ENCODE results near the gene PHAF1. TPM values are rescaled to one million over a fixed set of nuclear protein-coding genes. Genes with fewer than 3 reads are reported as not detected.
"Not testable (repeated sequence)": the region's sequence is repeated elsewhere in the genome, so short reads cannot be mapped to it uniquely, and the experiment has no call there.

The PHAF1 gene
- polyA plus RNA-seq, 2 donors = 8.8 to 9.9 TPM

- no peaks in the 10 kb centered on the region for H3K27me3 ChIP-seq (ENCODE audit: control insufficient read depth in 1 of 2, insufficient read depth in 2 of 2, low read length in 2 of 2)
- peaks cover 0 to 3% of the 10 kb centered on the region in 2 donors for H3K4me1 ChIP-seq (ENCODE audit: control insufficient read depth in 2 of 2, insufficient read depth in 2 of 2, low read length in 1 of 2)
- no peaks in the 10 kb centered on the region for H3K9me3 ChIP-seq (ENCODE audit: control insufficient read depth in 2 of 2, insufficient read depth in 1 of 2, low read depth in 1 of 2, low read length in 1 of 2)
- no peak overlapping the region for H3K27ac ChIP-seq (ENCODE audit: low read depth in 2 of 2, low read length in 1 of 2)
- no peak overlapping the region for H3K4me3 ChIP-seq (ENCODE audit: low read depth in 1 of 2, low read length in 2 of 2)
- H3K36me3 ChIP-seq (ENCODE audit: control insufficient read depth in 2 of 2, insufficient read depth in 2 of 2, low read length in 1 of 2) = peaks cover 0 to 4% of the 10 kb centered on the region in 2 donors
- 76 to 80% methylated on average over 2 of the region's 2 CpGs for WGBS, 2 donors
Observed at GRCh38 chr16:67114793-67115192, 5.1 kb downstream of the PHAF1 start.

- Histone ChIP-seq H3K27ac (ENCODE audit: low read depth in 2 of 2, low read length in 1 of 2) (no peak overlapping the region), H3K9me3 (ENCODE audit: control insufficient read depth in 2 of 2, insufficient read depth in 1 of 2, low read depth in 1 of 2, low read length in 1 of 2) (no peaks in the 10 kb centered on the region), H3K27me3 (ENCODE audit: control insufficient read depth in 1 of 2, insufficient read depth in 2 of 2, low read length in 2 of 2) (no peaks in the 10 kb centered on the region), H3K4me3 (ENCODE audit: low read depth in 1 of 2, low read length in 2 of 2) (no peak overlapping the region), H3K36me3 (ENCODE audit: control insufficient read depth in 2 of 2, insufficient read depth in 2 of 2, low read length in 1 of 2) (peaks cover 4 to 6% of the 10 kb centered on the region in 2 donors), H3K4me1 (ENCODE audit: control insufficient read depth in 2 of 2, insufficient read depth in 2 of 2, low read length in 1 of 2) (peaks cover 0 to 3% of the 10 kb centered on the region in 2 donors)
- WGBS, 2 donors = 75 to 78% methylated on average over 7 of the region's 7 CpGs
Observed at GRCh38 chr16:67115639-67116038, 5.9 kb downstream of the PHAF1 start.

GRCh38 chr16:67116388-67117311, 6.9 kb downstream of the PHAF1 start:
- Histone ChIP-seq H3K4me1 (ENCODE audit: control insufficient read depth in 2 of 2, insufficient read depth in 2 of 2, low read length in 1 of 2) (peaks cover 0 to 3% of the 10 kb centered on the region in 2 donors), H3K27ac (ENCODE audit: low read depth in 2 of 2, low read length in 1 of 2) (no peak overlapping the region), H3K4me3 (ENCODE audit: low read depth in 1 of 2, low read length in 2 of 2) (no peak overlapping the region), H3K36me3 (ENCODE audit: control insufficient read depth in 2 of 2, insufficient read depth in 2 of 2, low read length in 1 of 2) (peaks cover 6 to 7% of the 10 kb centered on the region in 2 donors), H3K9me3 (ENCODE audit: control insufficient read depth in 2 of 2, insufficient read depth in 1 of 2, low read depth in 1 of 2, low read length in 1 of 2) (no peaks in the 10 kb centered on the region), H3K27me3 (ENCODE audit: control insufficient read depth in 1 of 2, insufficient read depth in 2 of 2, low read length in 2 of 2) (no peaks in the 10 kb centered on the region)
- 83 to 88% methylated on average over 13 of the region's 13 CpGs for WGBS, 2 donors

GRCh38 chr16:67117716-67118115, 8.0 kb downstream of the PHAF1 start:
- Histone ChIP-seq H3K9me3 (ENCODE audit: control insufficient read depth in 2 of 2, insufficient read depth in 1 of 2, low read depth in 1 of 2, low read length in 1 of 2) (no peaks in the 10 kb centered on the region), H3K4me3 (ENCODE audit: low read depth in 1 of 2, low read length in 2 of 2) (no peak overlapping the region)
- WGBS, 2 donors = 95 to 98% methylated on average over 9 of the region's 9 CpGs

GRCh38 chr16:67120025-67120424, 10.3 kb downstream of the PHAF1 start:
- peaks cover 8 to 12% of the 10 kb centered on the region in 2 donors for H3K36me3 ChIP-seq (ENCODE audit: control insufficient read depth in 2 of 2, insufficient read depth in 2 of 2, low read length in 1 of 2)

More at GRCh38 chr16:67117716-67118115, 8.0 kb downstream of the PHAF1 start:
- H3K27me3 ChIP-seq (ENCODE audit: control insufficient read depth in 1 of 2, insufficient read depth in 2 of 2, low read length in 2 of 2) = no peaks in the 10 kb centered on the region
- peaks cover 6 to 8% of the 10 kb centered on the region in 2 donors for H3K36me3 ChIP-seq (ENCODE audit: control insufficient read depth in 2 of 2, insufficient read depth in 2 of 2, low read length in 1 of 2)
- peaks cover 0 to 3% of the 10 kb centered on the region in 2 donors for H3K4me1 ChIP-seq (ENCODE audit: control insufficient read depth in 2 of 2, insufficient read depth in 2 of 2, low read length in 1 of 2)
- no peak overlapping the region for H3K27ac ChIP-seq (ENCODE audit: low read depth in 2 of 2, low read length in 1 of 2)

GRCh38 chr16:67122799-67123198, 13.1 kb downstream of the PHAF1 start:
- WGBS, 2 donors = 96 to 97% methylated on average over 5 of the region's 5 CpGs
- peaks cover 4 to 15% of the 10 kb centered on the region in 2 donors for H3K36me3 ChIP-seq (ENCODE audit: control insufficient read depth in 2 of 2, insufficient read depth in 2 of 2, low read length in 1 of 2)
- H3K4me3 ChIP-seq (ENCODE audit: low read depth in 1 of 2, low read length in 2 of 2); H3K27me3 ChIP-seq (ENCODE audit: control insufficient read depth in 1 of 2, insufficient read depth in 2 of 2, low read length in 2 of 2); H3K4me1 ChIP-seq (ENCODE audit: control insufficient read depth in 2 of 2, insufficient read depth in 2 of 2, low read length in 1 of 2); H3K9me3 ChIP-seq (ENCODE audit: control insufficient read depth in 2 of 2, insufficient read depth in 1 of 2, low read depth in 1 of 2, low read length in 1 of 2); H3K27ac ChIP-seq (ENCODE audit: low read depth in 2 of 2, low read length in 1 of 2): not testable (repeated sequence)

More at GRCh38 chr16:67120025-67120424, 10.3 kb downstream of the PHAF1 start:
- no peak overlapping the region for H3K27ac ChIP-seq (ENCODE audit: low read depth in 2 of 2, low read length in 1 of 2)
- H3K9me3 ChIP-seq (ENCODE audit: control insufficient read depth in 2 of 2, insufficient read depth in 1 of 2, low read depth in 1 of 2, low read length in 1 of 2) = no peaks in the 10 kb centered on the region
- no peaks in the 10 kb centered on the region for H3K27me3 ChIP-seq (ENCODE audit: control insufficient read depth in 1 of 2, insufficient read depth in 2 of 2, low read length in 2 of 2)
- 81 to 82% methylated on average over 5 of the region's 5 CpGs for WGBS, 2 donors
- H3K4me3 ChIP-seq (ENCODE audit: low read depth in 1 of 2, low read length in 2 of 2) = no peak overlapping the region
- no peaks in the 10 kb centered on the region for H3K4me1 ChIP-seq (ENCODE audit: control insufficient read depth in 2 of 2, insufficient read depth in 2 of 2, low read length in 1 of 2)

GRCh38 chr16:67128417-67128816, 18.7 kb downstream of the PHAF1 start:
- Histone ChIP-seq H3K4me1 (ENCODE audit: control insufficient read depth in 2 of 2, insufficient read depth in 2 of 2, low read length in 1 of 2) (no peaks in the 10 kb centered on the region), H3K4me3 (ENCODE audit: low read depth in 1 of 2, low read length in 2 of 2) (no peak overlapping the region), H3K27ac (ENCODE audit: low read depth in 2 of 2, low read length in 1 of 2) (no peak overlapping the region), H3K9me3 (ENCODE audit: control insufficient read depth in 2 of 2, insufficient read depth in 1 of 2, low read depth in 1 of 2, low read length in 1 of 2) (no peaks in the 10 kb centered on the region), H3K27me3 (ENCODE audit: control insufficient read depth in 1 of 2, insufficient read depth in 2 of 2, low read length in 2 of 2) (no peaks in the 10 kb centered on the region), H3K36me3 (ENCODE audit: control insufficient read depth in 2 of 2, insufficient read depth in 2 of 2, low read length in 1 of 2) (peaks cover 0 to 19% of the 10 kb centered on the region in 2 donors)

GRCh38 chr16:67128887-67129286, 19.1 kb downstream of the PHAF1 start:
- H3K9me3 ChIP-seq (ENCODE audit: control insufficient read depth in 2 of 2, insufficient read depth in 1 of 2, low read depth in 1 of 2, low read length in 1 of 2) = no peaks in the 10 kb centered on the region
- H3K4me3 ChIP-seq (ENCODE audit: low read depth in 1 of 2, low read length in 2 of 2) = no peak overlapping the region
- no peak overlapping the region for H3K27ac ChIP-seq (ENCODE audit: low read depth in 2 of 2, low read length in 1 of 2)
- H3K36me3 ChIP-seq (ENCODE audit: control insufficient read depth in 2 of 2, insufficient read depth in 2 of 2, low read length in 1 of 2) = peaks cover 0 to 19% of the 10 kb centered on the region in 2 donors
- no peaks in the 10 kb centered on the region for H3K27me3 ChIP-seq (ENCODE audit: control insufficient read depth in 1 of 2, insufficient read depth in 2 of 2, low read length in 2 of 2)
- no peaks in the 10 kb centered on the region for H3K4me1 ChIP-seq (ENCODE audit: control insufficient read depth in 2 of 2, insufficient read depth in 2 of 2, low read length in 1 of 2)
- WGBS, 2 donors = 88 to 96% methylated on average over 3 of the region's 3 CpGs

GRCh38 chr16:67129422-67129821, 19.7 kb downstream of the PHAF1 start:
- no peak overlapping the region for H3K27ac ChIP-seq (ENCODE audit: low read depth in 2 of 2, low read length in 1 of 2)
- no peaks in the 10 kb centered on the region for H3K27me3 ChIP-seq (ENCODE audit: control insufficient read depth in 1 of 2, insufficient read depth in 2 of 2, low read length in 2 of 2)
- no peaks in the 10 kb centered on the region for H3K9me3 ChIP-seq (ENCODE audit: control insufficient read depth in 2 of 2, insufficient read depth in 1 of 2, low read depth in 1 of 2, low read length in 1 of 2)
- H3K36me3 ChIP-seq (ENCODE audit: control insufficient read depth in 2 of 2, insufficient read depth in 2 of 2, low read length in 1 of 2) = peaks cover 4 to 19% of the 10 kb centered on the region in 2 donors
- no peak overlapping the region for H3K4me3 ChIP-seq (ENCODE audit: low read depth in 1 of 2, low read length in 2 of 2)
- 98 to 100% methylated on average over 3 of the region's 3 CpGs for WGBS, 2 donors
- no peaks in the 10 kb centered on the region for H3K4me1 ChIP-seq (ENCODE audit: control insufficient read depth in 2 of 2, insufficient read depth in 2 of 2, low read length in 1 of 2)

GRCh38 chr16:67137605-67138004, 27.9 kb downstream of the PHAF1 start:
- Histone ChIP-seq H3K4me3 (ENCODE audit: low read depth in 1 of 2, low read length in 2 of 2) (no peak overlapping the region), H3K27me3 (ENCODE audit: control insufficient read depth in 1 of 2, insufficient read depth in 2 of 2, low read length in 2 of 2) (no peaks in the 10 kb centered on the region), H3K4me1 (ENCODE audit: control insufficient read depth in 2 of 2, insufficient read depth in 2 of 2, low read length in 1 of 2) (no peaks in the 10 kb centered on the region), H3K9me3 (ENCODE audit: control insufficient read depth in 2 of 2, insufficient read depth in 1 of 2, low read depth in 1 of 2, low read length in 1 of 2) (no peaks in the 10 kb centered on the region), H3K27ac (ENCODE audit: low read depth in 2 of 2, low read length in 1 of 2) (no peak overlapping the region), H3K36me3 (ENCODE audit: control insufficient read depth in 2 of 2, insufficient read depth in 2 of 2, low read length in 1 of 2) (peaks cover 21 to 30% of the 10 kb centered on the region in 2 donors)
- WGBS, 2 donors = 57 to 59% methylated on average over 3 of the region's 3 CpGs

Measured in esophagus (tissue), 2 donors.